ENCODE data around the gene SMAD3. TPM values are rescaled to one million over a fixed set of nuclear protein-coding genes. Genes with fewer than 3 reads are reported as not detected.

Gene SMAD3
- total RNA-seq, 1 experiment from 2014 or later: 89.2 TPM

GRCh38 chr15:67170143-67170925, 104.9 kb downstream of the SMAD3 start:
- no peak overlapping the region for H3K4me2 ChIP-seq (ENCODE audit: low read length)
- CTCF ChIA-PET: no interaction called here
- H3K27me3 ChIP-seq (ENCODE audit: insufficient read depth, low read length): no peaks in the 10 kb centered on the region
- H3K27ac ChIP-seq (ENCODE audit: low read depth, low read length): no peak overlapping the region
- DNase-seq (ENCODE audit: low read depth, low spot score) (no peak), ATAC-seq (no peak)
- no peaks in the 10 kb centered on the region for H4K20me1 ChIP-seq (ENCODE audit: insufficient read depth)
- H3K9me2 ChIP-seq (ENCODE audit: insufficient read depth): no peaks in the 10 kb centered on the region
- no peak overlapping the region for H3K9ac ChIP-seq (ENCODE audit: low read length)
- no TSS peak for BruUV-seq (replicated peaks)
- TF ChIP-seq EGR1 (IDR thresholded peaks at IDR 0.05; ENCODE audit: low read depth): no peak
- RAD21 ChIA-PET (ENCODE audit: low non-redundant PET in 1 of 2, low total read pairs in 2 of 2, uncharacterized antibody in 2 of 2, unreplicated experiment in 2 of 2): no interaction called here
- intact Hi-C loops (cut with micrococcal nuclease): loop anchor here (10.0 kb wide), 1 partner anchor 226 kb away; no protein-coding TSS in a partner anchor
- H3K4me1 ChIP-seq (ENCODE audit: control insufficient read depth in 1 of 2, insufficient read depth in 2 of 2, low read length in 2 of 2): peaks cover 15 to 61% of the 10 kb centered on the region in 2 experiments
- POLR2A ChIA-PET: no interaction called here
- no peak overlapping the region for H2AFZ ChIP-seq (ENCODE audit: low read depth, low read length, poor library complexity, severe bottlenecking)
- no peak overlapping the region for H3K4me3 ChIP-seq (replicated peaks in 1 of 2; ENCODE audit: low read depth in 1 of 2, low read length in 2 of 2)
- H3K36me3 ChIP-seq (ENCODE audit: control insufficient read depth in 1 of 2, insufficient read depth in 2 of 2, low read length in 2 of 2): peaks cover 2 to 53% of the 10 kb centered on the region in 2 experiments; a peak in 2 of 4 replicates
- H3K79me2 ChIP-seq (ENCODE audit: insufficient read depth, low read length): peaks cover 24% of the 10 kb centered on the region; the same call in 1 of the 2 replicates
- no peaks in the 10 kb centered on the region for H3K9me3 ChIP-seq (ENCODE audit: control insufficient read depth in 1 of 2, insufficient read depth in 1 of 2, low read depth in 1 of 2, low read length in 2 of 2)

- no TSS peak for BruUV-seq (replicated peaks)
- Histone ChIP-seq H3K27me3 (ENCODE audit: insufficient read depth, low read length) (no peaks in the 10 kb centered on the region), H3K4me2 (ENCODE audit: low read length) (no peak overlapping the region), H3K79me2 (ENCODE audit: insufficient read depth, low read length) (peaks cover 24% of the 10 kb centered on the region; the same call in 1 of the 2 replicates), H3K4me1 (ENCODE audit: control insufficient read depth in 1 of 2, insufficient read depth in 2 of 2, low read length in 2 of 2) (peaks cover 25 to 61% of the 10 kb centered on the region in 2 experiments), H3K36me3 (ENCODE audit: control insufficient read depth in 1 of 2, insufficient read depth in 2 of 2, low read length in 2 of 2) (peaks cover 2 to 54% of the 10 kb centered on the region in 2 experiments; a peak in 2 of 4 replicates), H3K4me3 (replicated peaks in 1 of 2; ENCODE audit: low read depth in 1 of 2, low read length in 2 of 2) (no peak overlapping the region), H4K20me1 (ENCODE audit: insufficient read depth) (no peaks in the 10 kb centered on the region), H3K9me2 (ENCODE audit: insufficient read depth) (no peaks in the 10 kb centered on the region), H3K9ac (ENCODE audit: low read length) (no peak overlapping the region), H3K27ac (ENCODE audit: low read depth, low read length) (no peak overlapping the region), H2AFZ (ENCODE audit: low read depth, low read length, poor library complexity, severe bottlenecking) (no peak overlapping the region), H3K9me3 (ENCODE audit: control insufficient read depth in 1 of 2, insufficient read depth in 1 of 2, low read depth in 1 of 2, low read length in 2 of 2) (no peaks in the 10 kb centered on the region)
- ATAC-seq (no peak), DNase-seq (ENCODE audit: low read depth, low spot score) (no peak)
- ChIA-PET RAD21 (ENCODE audit: low non-redundant PET in 1 of 2, low total read pairs in 2 of 2, uncharacterized antibody in 2 of 2, unreplicated experiment in 2 of 2) (no interaction called here), POLR2A (no interaction called here), CTCF (no interaction called here)
- intact Hi-C loops (cut with micrococcal nuclease): loop anchor here (10.0 kb wide), 1 partner anchor 227 kb away; no protein-coding TSS in a partner anchor
- TF ChIP-seq REST (IDR thresholded peaks at IDR 0.05; ENCODE audit: low read depth): no peak
- TF ChIP-seq MAX (IDR thresholded peaks at IDR 0.05): no peak
- TF ChIP-seq SIN3A (IDR thresholded peaks at IDR 0.05; ENCODE audit: low read depth): no peak
- TF ChIP-seq CTCF (IDR thresholded peaks at IDR 0.05 in 2 of 3, conservative IDR thresholded peaks at IDR 0.05 in 1 of 3; ENCODE audit: borderline replicate concordance in 1 of 3, insufficient read depth in 1 of 3, low read depth in 2 of 3, low read length in 2 of 3): no peak
- no peak for TF ChIP-seq ZNF274 (IDR thresholded peaks at IDR 0.05; ENCODE audit: low read depth, low read length)
- no peak for TF ChIP-seq POLR2A (IDR thresholded peaks at IDR 0.05; ENCODE audit: borderline replicate concordance, extremely low read depth, insufficient read depth, insufficient read length)
- TF ChIP-seq ATF3 (IDR thresholded peaks at IDR 0.05): no peak
- no peak for TF ChIP-seq ZBTB33 (IDR thresholded peaks at IDR 0.05; ENCODE audit: extremely low read depth, insufficient replicate concordance, low read length)
Measured at GRCh38 chr15:67171471-67171870, 106.1 kb downstream of the SMAD3 start.
